H1 (cell line): ENCODE data around the gene SLC25A45.

Source experiments
- CHD1 ChIP-seq: IDR thresholded peaks from 2 replicates; pipeline ENCODE4 v1.6.1; 2012; ENCODE audit warnings: low read depth, low read length, improper control_type of control experiment
- CTCF ChIP-seq, 3 experiments: IDR thresholded peaks; 1 replicate in 2 of 3; 2 replicates in 1 of 3; pipeline versions ENCODE4 v1.5.1 to v1.6.1; 2011; ENCODE audit warnings: low read length in 3 of 3, mild to moderate bottlenecking in 3 of 3, inconsistent platforms in 2 of 3, low read depth in 1 of 3, moderate library complexity in 1 of 3; ENCODE audit not compliant: insufficient read depth in 1 of 3; ENCODE audit errors: control extremely low read depth in 1 of 3
- GTF2F1 ChIP-seq: IDR thresholded peaks from 2 replicates; pipeline ENCODE4 v1.6.1; 2012; ENCODE audit warnings: low read depth, low read length, improper control_type of control experiment, borderline replicate concordance
- MAFK ChIP-seq: IDR thresholded peaks from 2 replicates; pipeline ENCODE4 v1.6.1; 2012; ENCODE audit warnings: low read depth, mild to moderate bottlenecking, improper control_type of control experiment, low read length
- MAX ChIP-seq: IDR thresholded peaks from 2 replicates; pipeline ENCODE4 v1.6.1; 2012; ENCODE audit warnings: inconsistent platforms
- POLR2A ChIP-seq, 2 experiments: IDR thresholded peaks; 1 replicate in 1 of 2; 2 replicates in 1 of 2; pipeline ENCODE4 v1.6.1; 2011; ENCODE audit warnings: low read depth in 2 of 2, low read length in 2 of 2, mild to moderate bottlenecking in 2 of 2; ENCODE audit errors: control extremely low read depth in 1 of 2
- TAF1 ChIP-seq: IDR thresholded peaks from 2 replicates; pipeline ENCODE4 v1.6.1; 2011; ENCODE audit warnings: mild to moderate bottlenecking, low read depth, low read length

- TF ChIP-seq CTCF (IDR thresholded peaks at IDR 0.05; ENCODE audit: control extremely low read depth in 1 of 3, insufficient read depth in 1 of 3, low read depth in 1 of 3, low read length in 3 of 3) = no peak
- no peak for TF ChIP-seq MAFK
- TF ChIP-seq GTF2F1 = no peak
- no peak for TF ChIP-seq POLR2A (IDR thresholded peaks at IDR 0.05; ENCODE audit: control extremely low read depth in 1 of 2, low read depth in 2 of 2, low read length in 2 of 2)
- no peak for TF ChIP-seq CHD1
- no peak for TF ChIP-seq TAF1
- TF ChIP-seq MAX = no peak
Measured at GRCh38 chr11:65404638-65405339, 22.3 kb upstream of the SLC25A45 start.
